Epithelial cell of esophagus (primary cell): ENCODE measurements around the gene TBX4.

Source experiments
- DNase-seq: peaks from one replicate; pipeline ENCODE4 v3.0.0; 2010; ENCODE audit warnings: low read depth
- H3K4me3 ChIP-seq: 2 replicates; pipeline ENCODE4 v1.5.1; 2011; ENCODE audit warnings: mild to moderate bottlenecking, low read length, control low read depth
- TF ChIP-seq, protein P1 (sequence below): IDR thresholded peaks from 2 replicates; pipeline ENCODE4 v1.5.1; 2011; ENCODE audit warnings: low read depth, mild to moderate bottlenecking, low read length, control low read depth, inconsistent platforms; ENCODE audit not compliant: insufficient read depth; ENCODE audit errors: missing control alignments

TBX4 gene

GRCh38 chr17:61476476-61477203 is 24.4 kb downstream of the TBX4 start:
- TF ChIP-seq, protein P1, sequence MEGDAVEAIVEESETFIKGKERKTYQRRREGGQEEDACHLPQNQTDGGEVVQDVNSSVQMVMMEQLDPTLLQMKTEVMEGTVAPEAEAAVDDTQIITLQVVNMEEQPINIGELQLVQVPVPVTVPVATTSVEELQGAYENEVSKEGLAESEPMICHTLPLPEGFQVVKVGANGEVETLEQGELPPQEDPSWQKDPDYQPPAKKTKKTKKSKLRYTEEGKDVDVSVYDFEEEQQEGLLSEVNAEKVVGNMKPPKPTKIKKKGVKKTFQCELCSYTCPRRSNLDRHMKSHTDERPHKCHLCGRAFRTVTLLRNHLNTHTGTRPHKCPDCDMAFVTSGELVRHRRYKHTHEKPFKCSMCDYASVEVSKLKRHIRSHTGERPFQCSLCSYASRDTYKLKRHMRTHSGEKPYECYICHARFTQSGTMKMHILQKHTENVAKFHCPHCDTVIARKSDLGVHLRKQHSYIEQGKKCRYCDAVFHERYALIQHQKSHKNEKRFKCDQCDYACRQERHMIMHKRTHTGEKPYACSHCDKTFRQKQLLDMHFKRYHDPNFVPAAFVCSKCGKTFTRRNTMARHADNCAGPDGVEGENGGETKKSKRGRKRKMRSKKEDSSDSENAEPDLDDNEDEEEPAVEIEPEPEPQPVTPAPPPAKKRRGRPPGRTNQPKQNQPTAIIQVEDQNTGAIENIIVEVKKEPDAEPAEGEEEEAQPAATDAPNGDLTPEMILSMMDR = no peak
- DNase-seq = no peak
- H3K4me3 ChIP-seq = no peak overlapping the region

DNA sequence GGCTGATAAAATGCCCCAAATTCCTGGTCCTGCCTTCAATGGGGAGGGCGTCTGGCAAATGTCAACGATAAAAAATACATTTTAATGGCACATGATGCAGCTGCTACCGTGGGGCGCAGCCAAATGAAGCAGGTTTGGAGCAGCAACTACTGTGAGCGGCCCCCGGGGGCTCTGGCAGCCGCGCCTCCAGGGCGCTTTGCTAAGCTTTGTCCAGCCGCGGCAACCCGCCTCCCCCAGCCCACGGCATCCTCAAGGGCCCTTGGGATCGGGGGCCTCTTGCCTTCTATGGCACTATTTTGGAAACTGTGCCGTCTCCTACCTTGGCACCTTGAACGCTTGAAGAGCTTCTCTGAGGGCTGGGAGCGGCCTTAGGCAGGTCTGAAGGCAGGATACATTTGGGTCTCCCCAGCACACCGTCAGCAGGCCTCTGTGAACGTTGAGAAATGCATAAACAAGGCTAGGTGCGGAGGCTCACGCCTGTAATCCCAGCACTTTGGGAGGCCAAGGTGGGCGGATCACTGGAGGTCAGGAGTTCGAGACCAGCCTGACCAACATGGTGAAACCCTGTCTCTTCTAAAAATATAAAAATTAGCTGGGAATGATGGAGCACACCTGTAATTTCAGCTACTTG is 25.1 kb downstream of the TBX4 start:
- no peak for DNase-seq
- no peak overlapping the region for H3K4me3 ChIP-seq
- TF ChIP-seq, protein P1 = no peak

- DNase-seq = no peak
- TF ChIP-seq, protein P1 = no peak
- H3K4me3 ChIP-seq = no peak overlapping the region
Observed at GRCh38 chr17:61478026-61478789, 26.0 kb downstream of the TBX4 start.

DNA sequence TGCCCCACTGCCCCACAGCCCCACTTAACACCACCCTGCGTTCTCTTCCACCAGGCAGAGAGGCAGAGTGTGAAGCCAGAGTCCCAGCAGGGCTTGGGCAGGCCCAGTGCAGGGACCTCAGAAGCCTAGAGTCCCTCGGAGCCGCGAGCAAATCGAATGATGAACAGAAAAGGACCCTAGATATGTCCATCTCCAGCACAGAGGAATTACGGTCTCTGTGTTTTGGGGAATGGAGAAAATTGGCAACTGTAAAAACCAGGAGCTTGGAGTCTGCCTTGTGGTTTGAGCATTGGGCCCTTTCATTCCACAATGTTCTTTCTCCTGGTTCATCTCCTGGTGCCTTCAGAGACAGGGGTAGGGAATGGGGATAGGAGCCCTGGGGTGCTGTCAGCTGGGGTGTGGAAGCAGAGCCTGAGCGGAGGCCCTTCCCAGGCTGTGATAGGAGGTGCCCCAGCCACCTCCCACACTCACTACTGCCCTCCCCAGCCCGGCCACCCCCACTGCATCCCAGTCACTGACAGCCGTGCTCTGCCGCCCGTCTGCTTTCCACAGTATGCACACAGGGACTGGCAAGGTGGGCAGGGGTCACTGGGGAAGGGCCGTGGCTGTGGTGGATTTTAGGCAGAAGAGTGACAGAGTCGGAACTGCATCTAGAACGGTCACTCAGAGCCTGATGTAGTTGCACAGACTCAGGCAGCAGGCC is 26.7 kb downstream of the TBX4 start:
- no peak for DNase-seq
- no peak overlapping the region for H3K4me3 ChIP-seq
- TF ChIP-seq, protein P1 = no peak

DNA sequence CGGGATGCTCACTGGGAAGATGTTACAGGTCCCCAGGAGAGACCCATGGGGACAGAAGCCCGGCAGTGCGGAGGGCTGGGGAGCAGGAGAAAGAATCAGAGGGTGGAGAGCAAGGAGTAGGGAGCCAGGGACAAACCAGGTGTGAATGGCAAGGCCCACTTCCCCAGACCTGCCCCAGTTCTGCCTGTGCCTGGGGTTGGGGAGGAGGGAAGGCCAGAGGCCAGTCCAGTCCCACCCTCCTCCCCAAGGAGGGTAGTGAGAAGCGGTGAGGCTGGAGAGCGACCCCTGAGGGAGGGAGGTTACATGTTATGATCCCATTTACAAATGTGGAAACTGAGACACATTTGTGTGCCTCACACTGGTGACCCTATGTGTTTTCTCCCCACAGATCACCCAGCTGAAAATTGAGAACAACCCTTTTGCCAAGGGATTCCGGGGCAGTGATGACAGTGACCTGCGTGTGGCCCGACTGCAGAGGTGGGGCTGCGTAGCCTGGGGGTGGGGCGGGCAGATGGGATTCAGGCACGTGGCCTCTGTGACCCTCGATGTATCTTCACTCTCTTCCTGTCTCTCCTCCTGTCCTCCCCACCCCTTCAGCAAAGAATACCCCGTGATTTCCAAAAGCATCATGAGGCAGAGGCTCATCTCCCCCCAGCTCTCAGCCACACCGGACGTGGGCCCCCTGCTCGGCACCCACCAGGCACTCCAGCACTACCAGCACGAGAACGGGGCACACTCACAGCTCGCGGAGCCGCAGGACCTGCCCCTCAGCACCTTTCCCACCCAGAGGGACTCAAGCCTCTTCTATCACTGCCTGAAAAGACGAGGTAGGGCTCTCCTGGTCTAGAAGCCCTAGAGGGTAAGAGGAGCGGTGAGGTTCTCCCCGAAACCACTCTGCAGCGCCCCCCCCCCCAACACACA is 27.5 kb downstream of the TBX4 start:
- no peak for DNase-seq
- TF ChIP-seq, protein P1 = no peak
- no peak overlapping the region for H3K4me3 ChIP-seq

- no peak overlapping the region for H3K4me3 ChIP-seq
- no peak for DNase-seq
- TF ChIP-seq, protein P1 = no peak
Observed at GRCh38 chr17:61480414-61480807, 28.2 kb downstream of the TBX4 start.
